ENCODE data around the gene DNAJB6.

GRCh38 chr7:157380416-157380815, 43.6 kb downstream of the DNAJB6 start:
- TF ChIP-seq, protein P1, sequence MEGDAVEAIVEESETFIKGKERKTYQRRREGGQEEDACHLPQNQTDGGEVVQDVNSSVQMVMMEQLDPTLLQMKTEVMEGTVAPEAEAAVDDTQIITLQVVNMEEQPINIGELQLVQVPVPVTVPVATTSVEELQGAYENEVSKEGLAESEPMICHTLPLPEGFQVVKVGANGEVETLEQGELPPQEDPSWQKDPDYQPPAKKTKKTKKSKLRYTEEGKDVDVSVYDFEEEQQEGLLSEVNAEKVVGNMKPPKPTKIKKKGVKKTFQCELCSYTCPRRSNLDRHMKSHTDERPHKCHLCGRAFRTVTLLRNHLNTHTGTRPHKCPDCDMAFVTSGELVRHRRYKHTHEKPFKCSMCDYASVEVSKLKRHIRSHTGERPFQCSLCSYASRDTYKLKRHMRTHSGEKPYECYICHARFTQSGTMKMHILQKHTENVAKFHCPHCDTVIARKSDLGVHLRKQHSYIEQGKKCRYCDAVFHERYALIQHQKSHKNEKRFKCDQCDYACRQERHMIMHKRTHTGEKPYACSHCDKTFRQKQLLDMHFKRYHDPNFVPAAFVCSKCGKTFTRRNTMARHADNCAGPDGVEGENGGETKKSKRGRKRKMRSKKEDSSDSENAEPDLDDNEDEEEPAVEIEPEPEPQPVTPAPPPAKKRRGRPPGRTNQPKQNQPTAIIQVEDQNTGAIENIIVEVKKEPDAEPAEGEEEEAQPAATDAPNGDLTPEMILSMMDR (IDR thresholded peaks at IDR 0.05; ENCODE audit: low read depth, low read length) = no peak
- TF ChIP-seq POLR2A (IDR thresholded peaks at IDR 0.05; ENCODE audit: extremely low read depth, insufficient read length) = no peak
